Skeletal muscle tissue (tissue), 4 donors: ENCODE measurements around the gene EHD4. TPM values are rescaled to one million over a fixed set of nuclear protein-coding genes. Genes with fewer than 3 reads are reported as not detected.

ENCODE experiments used
- H3K27ac ChIP-seq: one replicate; pipeline ENCODE4 v1.7.0; 2013; ENCODE audit warnings: mild to moderate bottlenecking, low read depth, low read length, inconsistent platforms
- H3K27me3 ChIP-seq, 3 donors: one replicate each; pipeline ENCODE4 v1.7.0; 2013; ENCODE audit warnings: low read length in 3 of 3; ENCODE audit not compliant: control insufficient read depth in 3 of 3, insufficient read depth in 3 of 3
- H3K36me3 ChIP-seq, 3 donors: one replicate each; pipeline ENCODE4 v1.7.0; 2013; ENCODE audit warnings: low read length in 3 of 3; ENCODE audit not compliant: control insufficient read depth in 3 of 3, insufficient read depth in 3 of 3
- H3K4me1 ChIP-seq, 3 donors: one replicate each; pipeline ENCODE4 v1.7.0; 2013; ENCODE audit warnings: low read length in 3 of 3, mild to moderate bottlenecking in 3 of 3; ENCODE audit not compliant: control insufficient read depth in 3 of 3, insufficient read depth in 3 of 3
- H3K4me3 ChIP-seq, 3 donors: one replicate each; pipeline ENCODE4 v1.7.0; 2013; ENCODE audit warnings: low read length in 3 of 3
- H3K9ac ChIP-seq, 3 donors: one replicate each; pipeline ENCODE4 v1.7.0; 2013; ENCODE audit warnings: low read length in 3 of 3, mild to moderate bottlenecking in 3 of 3, moderate library complexity in 2 of 3, low read depth in 1 of 3
- H3K9me3 ChIP-seq, 3 donors: one replicate each; pipeline ENCODE4 v1.7.0; 2013; ENCODE audit warnings: low read length in 3 of 3; ENCODE audit not compliant: control insufficient read depth in 3 of 3
- total RNA-seq: library from RNA; depleted of rRNA; stranded (reverse); fragments of >200 nt; gene quantifications from one replicate; pipeline ENCODE4 v1.2.3, GENCODE V29; 2014
- donor health status: Osteomylitis.

The EHD4 gene
- total RNA-seq, 1 donor from 2014 or later = 24.0 TPM

DNA sequence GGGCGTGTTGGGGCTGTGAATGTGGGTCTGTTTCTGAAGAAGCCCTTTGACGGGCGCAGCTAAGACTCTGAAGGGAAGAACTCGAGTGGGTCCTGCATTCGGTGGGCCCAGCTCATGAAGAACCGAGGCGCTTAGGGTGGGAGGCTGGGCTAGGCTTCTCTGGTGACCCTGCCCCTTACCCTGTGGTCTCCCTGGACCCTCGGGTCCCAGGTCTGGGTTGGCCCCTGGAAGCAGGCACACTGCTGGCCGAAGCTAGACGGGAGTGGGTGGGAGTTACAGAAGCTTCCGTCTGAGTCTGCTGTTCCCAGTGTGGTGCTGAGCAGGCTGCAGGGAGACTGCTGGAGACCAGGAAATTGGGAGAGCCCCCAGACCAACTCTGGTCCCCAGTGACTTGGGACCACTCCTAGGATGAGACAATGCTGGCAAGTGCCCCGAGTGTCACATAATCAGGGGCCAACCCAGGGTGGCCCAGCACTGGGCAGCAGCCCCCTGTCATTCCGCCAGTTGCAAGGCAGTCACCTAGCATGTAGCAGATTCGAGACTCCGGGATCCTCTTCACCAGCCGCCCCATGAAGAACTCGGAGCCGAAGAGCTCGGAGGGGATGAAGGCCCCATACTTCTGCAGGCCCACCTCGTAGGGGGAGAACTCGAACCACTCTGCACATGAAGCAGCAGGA is 16.7 kb upstream of the EHD4 start:
- Histone ChIP-seq H3K27ac (no peak overlapping the region), H3K36me3 (no peaks in the 10 kb centered on the region), H3K4me3 (no peak overlapping the region), H3K4me1 (no peaks in the 10 kb centered on the region), H3K27me3 (no peaks in the 10 kb centered on the region), H3K9ac (no peak overlapping the region), H3K9me3 (no peaks in the 10 kb centered on the region)

DNA sequence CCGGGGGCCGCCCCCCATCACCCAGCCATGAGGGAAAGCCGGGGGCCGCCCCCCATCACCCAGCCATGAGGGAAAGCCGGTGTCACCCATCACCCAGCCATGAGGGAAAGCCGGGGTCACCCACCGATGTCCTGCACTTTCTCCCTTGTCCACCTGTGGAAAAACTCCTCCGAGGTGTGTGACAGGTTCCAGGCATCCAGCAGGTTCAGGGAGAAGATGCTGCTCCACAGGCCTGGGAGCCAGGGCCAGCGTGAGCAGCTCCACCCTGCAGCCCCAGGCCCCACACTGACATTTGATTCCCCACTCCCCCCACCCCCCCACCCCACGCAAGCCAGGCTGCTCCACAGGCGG is 15.5 kb upstream of the EHD4 start:
- no peaks in the 10 kb centered on the region for H3K36me3 ChIP-seq
- no peaks in the 10 kb centered on the region for H3K9me3 ChIP-seq
- H3K27me3 ChIP-seq = no peaks in the 10 kb centered on the region
- H3K27ac ChIP-seq = no peak overlapping the region
- no peak overlapping the region for H3K9ac ChIP-seq
- no peaks in the 10 kb centered on the region for H3K4me1 ChIP-seq
- no peak overlapping the region for H3K4me3 ChIP-seq

DNA sequence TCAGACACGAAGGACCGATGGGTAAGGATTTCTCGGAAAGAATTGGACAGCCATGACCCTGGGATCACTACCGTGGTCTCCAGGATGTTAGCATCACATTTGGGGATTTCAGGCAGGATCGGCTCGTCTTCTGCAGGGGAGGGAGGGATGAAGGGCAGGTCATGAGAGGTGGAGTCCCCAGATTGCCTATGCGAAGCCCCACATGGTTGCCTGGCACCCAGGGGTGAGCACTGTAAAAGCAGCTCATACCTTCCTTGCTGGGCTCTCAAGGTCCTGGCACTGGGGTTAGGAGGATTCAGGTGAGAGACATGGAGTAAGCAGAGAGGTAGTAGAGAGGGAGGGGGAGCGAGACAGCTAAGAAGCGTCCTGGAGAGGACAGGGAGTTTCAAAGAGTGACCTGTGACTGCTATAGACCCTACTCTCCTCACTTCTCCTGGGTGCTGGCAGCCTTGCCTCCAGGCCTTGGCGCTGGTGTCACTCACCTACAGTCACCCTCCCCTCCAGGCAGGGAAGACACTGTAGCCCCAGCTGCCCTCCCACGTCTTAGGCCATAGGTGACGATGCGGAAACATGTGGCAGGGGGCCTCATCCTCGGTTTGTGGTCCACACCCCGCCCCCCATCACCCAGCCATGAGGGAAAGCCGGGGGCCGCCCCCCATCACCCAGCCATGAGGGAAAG is 15.0 kb upstream of the EHD4 start:
- H3K27ac ChIP-seq = no peak overlapping the region
- H3K9me3 ChIP-seq = no peaks in the 10 kb centered on the region
- H3K4me1 ChIP-seq = no peaks in the 10 kb centered on the region
- no peaks in the 10 kb centered on the region for H3K36me3 ChIP-seq
- H3K27me3 ChIP-seq = no peaks in the 10 kb centered on the region
- no peak overlapping the region for H3K4me3 ChIP-seq
- no peak overlapping the region for H3K9ac ChIP-seq

DNA sequence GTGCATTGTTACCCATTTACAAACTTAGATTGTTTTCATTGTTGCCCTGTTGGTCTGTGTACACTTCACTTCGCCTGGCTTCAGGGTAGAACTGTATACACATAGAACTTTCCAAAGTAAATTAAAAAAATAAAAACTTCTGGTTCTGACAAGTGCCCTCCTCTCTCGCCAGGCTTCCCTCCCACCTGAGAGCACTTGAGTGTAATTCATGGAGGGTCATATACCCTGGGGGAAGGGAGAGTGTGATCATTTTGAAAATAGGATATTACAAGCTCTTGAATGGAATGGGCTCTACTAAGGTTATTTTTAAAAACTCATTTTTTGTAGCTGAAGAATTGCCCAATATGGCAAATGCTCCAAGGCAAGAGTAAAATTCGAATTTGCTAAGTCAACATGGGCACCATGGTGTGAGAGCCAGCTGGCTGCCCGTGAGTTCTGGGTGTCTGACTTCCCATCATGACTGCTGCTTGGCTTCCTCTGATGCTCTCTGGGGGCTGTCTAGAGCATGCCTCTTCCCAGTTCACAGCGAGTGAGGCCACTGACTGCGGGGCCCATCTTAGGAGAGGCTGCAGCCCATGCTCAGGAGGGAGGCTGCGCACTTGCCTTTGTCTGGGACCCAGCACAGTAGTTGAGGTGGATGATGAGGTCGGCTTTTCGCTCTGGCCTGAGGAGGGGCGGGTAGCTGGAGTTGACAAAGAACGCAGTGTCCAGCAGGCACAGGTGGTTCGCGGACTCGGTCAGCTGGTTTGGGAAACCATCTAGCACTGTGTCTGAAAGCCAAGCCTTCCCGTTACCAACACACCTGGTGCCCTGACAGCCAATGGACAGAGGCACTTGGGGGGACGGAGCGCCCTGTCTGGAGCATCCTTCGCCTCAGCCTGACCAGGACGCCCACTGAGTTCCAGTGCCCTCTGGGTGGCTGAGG is 13.1 kb upstream of the EHD4 start:
- no peaks in the 10 kb centered on the region for H3K4me1 ChIP-seq
- H3K9ac ChIP-seq = peak overlapping the region in 1 of 3 donors; percentile 12
- no peak overlapping the region for H3K27ac ChIP-seq
- H3K36me3 ChIP-seq = no peaks in the 10 kb centered on the region
- no peaks in the 10 kb centered on the region for H3K9me3 ChIP-seq
- no peak overlapping the region for H3K4me3 ChIP-seq
- H3K27me3 ChIP-seq = no peaks in the 10 kb centered on the region

DNA sequence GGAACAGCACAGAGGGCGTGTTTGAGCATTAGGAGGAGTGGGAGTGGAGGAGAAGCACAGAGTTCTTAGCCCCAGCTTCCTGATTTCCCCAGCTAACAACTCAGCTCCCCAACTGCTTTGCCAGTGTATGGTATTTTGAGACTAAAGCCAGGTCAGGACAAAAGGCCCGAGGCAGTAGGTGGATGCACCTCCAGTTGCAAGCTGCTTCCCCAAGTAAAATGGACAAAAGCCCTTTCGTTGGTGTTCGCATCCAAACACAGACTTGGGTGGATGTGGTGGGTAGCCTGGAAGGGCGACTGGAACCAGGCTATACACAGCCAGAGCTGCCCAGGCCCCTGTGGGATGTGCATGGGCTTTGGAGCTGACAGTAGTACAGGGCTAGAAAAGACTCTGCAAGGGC is 12.3 kb upstream of the EHD4 start:
- H3K9me3 ChIP-seq = no peaks in the 10 kb centered on the region
- no peaks in the 10 kb centered on the region for H3K27me3 ChIP-seq
- H3K36me3 ChIP-seq = no peaks in the 10 kb centered on the region
- H3K4me3 ChIP-seq = no peak overlapping the region
- H3K27ac ChIP-seq = no peak overlapping the region
- no peaks in the 10 kb centered on the region for H3K4me1 ChIP-seq
- no peak overlapping the region for H3K9ac ChIP-seq

DNA sequence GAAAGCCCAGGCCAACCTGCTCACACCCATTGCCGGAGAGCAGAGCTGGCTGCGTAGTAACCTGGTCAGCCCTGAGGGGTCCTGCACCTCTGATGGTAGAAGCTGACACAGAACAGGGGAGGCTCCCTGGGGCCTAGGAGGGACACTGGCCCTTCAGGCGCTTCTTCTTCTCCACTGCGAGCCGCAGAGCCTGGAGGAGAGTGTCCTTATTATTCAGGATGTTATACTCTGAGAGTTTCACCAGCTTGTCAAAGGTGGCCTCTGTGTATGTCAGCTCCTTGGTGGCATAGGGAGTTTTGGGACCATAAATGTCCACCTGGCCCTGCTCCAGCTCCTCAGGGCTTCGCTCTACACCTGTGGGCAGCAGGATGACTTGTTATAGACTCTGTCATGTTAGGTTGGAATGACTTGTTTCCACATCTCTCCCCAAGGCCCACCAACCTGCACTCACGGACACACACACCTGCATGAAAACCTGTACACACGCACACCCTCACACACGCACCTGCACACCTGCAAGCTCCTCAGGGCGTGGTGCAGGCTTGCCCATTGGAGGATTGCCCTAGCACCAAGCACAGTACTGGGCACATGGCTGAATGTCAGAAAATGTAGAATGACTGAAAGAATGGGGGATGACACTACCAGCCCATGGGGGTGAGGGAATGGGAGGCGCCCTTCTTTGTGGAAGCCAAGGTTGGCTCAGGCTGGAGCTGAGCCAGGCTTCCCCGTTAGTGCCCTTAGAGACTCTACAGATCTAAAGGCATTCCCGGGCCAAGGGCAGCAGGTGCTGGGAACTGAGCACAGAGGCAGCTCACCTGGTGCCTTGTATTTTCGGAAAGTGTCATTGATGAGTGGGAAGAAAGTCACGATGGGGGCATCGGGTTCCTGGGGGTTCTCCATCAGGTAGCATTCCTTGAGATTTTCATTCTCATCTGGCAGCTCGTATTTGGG is 11.5 kb upstream of the EHD4 start:
- no peaks in the 10 kb centered on the region for H3K9me3 ChIP-seq
- H3K9ac ChIP-seq = no peak overlapping the region
- no peaks in the 10 kb centered on the region for H3K36me3 ChIP-seq
- H3K4me3 ChIP-seq = no peak overlapping the region
- no peaks in the 10 kb centered on the region for H3K27me3 ChIP-seq
- H3K4me1 ChIP-seq = no peaks in the 10 kb centered on the region
- no peak overlapping the region for H3K27ac ChIP-seq

DNA sequence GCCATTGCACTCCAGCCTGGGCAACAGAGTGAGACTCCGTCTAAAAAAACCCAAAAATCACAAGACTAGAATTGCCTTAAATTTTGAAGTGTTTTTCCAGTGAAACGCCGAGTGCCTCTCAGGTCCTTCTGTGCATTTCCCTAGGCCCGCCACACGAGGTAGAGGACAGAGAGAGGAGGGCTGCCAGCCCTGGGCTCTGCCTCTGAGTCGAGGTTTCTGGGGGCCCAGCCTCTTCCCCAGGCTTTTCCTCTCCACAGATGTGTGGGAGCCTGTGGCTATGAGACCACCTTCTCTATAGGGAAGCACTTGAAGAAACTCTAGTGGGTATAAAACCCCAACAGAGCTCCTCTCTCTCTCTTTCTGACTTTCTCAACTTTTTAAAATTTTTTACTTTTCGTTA is 10.9 kb upstream of the EHD4 start:
- Histone ChIP-seq H3K36me3 (no peaks in the 10 kb centered on the region), H3K4me3 (no peak overlapping the region), H3K27me3 (no peaks in the 10 kb centered on the region), H3K4me1 (no peaks in the 10 kb centered on the region), H3K9ac (no peak overlapping the region), H3K27ac (no peak overlapping the region), H3K9me3 (no peaks in the 10 kb centered on the region)

DNA sequence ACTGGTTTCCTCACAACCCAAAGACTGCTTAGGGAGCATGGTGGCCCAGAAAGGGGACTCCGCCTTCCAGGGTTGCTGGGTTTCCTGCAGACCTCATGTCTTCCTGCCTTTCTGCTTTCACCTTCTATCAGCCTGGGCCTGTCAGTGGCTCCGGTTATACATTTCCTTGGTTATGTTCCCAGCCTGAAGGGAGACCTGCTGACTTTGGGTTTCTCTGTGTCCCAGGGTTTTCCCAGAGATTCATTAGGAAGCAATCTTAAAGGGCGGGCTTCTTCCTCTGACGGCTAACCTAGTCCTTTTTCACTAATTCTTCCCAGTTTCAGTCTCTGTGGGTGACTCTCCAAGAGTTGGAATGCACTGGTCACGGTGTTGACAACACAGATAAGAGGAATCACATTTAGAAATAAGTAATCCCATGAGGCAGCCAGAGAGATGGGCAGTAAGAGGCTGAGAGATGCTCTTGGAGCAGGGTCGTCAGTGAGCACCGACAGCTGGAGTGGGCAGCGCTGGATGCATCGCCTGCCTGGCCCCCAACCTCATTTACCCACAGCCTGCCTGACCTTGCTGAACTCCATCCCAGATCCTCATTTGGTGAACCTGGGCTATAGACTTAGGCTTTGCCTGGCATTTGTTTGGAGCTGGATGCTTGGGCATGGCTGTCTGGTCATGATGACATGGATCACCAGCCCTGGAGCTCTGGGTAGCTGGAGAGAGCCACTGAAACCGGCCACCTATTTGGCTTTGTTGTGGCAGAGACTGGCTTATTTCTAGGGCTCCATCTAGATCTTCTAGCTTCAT is 10.0 kb upstream of the EHD4 start:
- no peak overlapping the region for H3K4me3 ChIP-seq
- H3K36me3 ChIP-seq = no peaks in the 10 kb centered on the region
- H3K27ac ChIP-seq = no peak overlapping the region
- no peaks in the 10 kb centered on the region for H3K9me3 ChIP-seq
- no peak overlapping the region for H3K9ac ChIP-seq
- H3K4me1 ChIP-seq = no peaks in the 10 kb centered on the region
- no peaks in the 10 kb centered on the region for H3K27me3 ChIP-seq
